ENCODE results near the gene GNL2.

GRCh38 chr1:37609994-37610393 is 14.3 kb upstream of the GNL2 start:
- TF ChIP-seq CTCF (IDR thresholded peaks at IDR 0.05) (no peak), EZH2 (IDR thresholded peaks at IDR 0.05; ENCODE audit: borderline replicate concordance, insufficient read depth, low read depth, low read length, poor library complexity, severe bottlenecking) (no peak)
